B cell (primary cell): ENCODE data around the gene FBLN2. TPM values are rescaled to one million over a fixed set of nuclear protein-coding genes. Genes with fewer than 3 reads are reported as not detected.

ENCODE experiments used
- ATAC-seq: fragments of 200-7000 bp; cut with Tn5 transposase; one replicate; pipeline ENCODE4 v1.10.0; 2021; ENCODE audit warnings: low read depth, mild to moderate bottlenecking, moderate number of reproducible peaks, moderate library complexity
- CTCF ChIA-PET: fragments of 350-600 bp; sonication (Branson Sonifier 250); formaldehyde crosslinking; loops from one replicate; lab custom pipeline; 2021; ENCODE audit warnings: antibody characterized with exemption, inconsistent platforms; lab: Charles Lee
- POLR2A ChIA-PET: fragments of 350-600 bp; sonication (Branson Sonifier 250); formaldehyde crosslinking; loops from one replicate; lab custom pipeline; 2021; ENCODE audit warnings: antibody characterized with exemption; lab: Charles Lee
- DNase-seq: peaks from one replicate; pipeline ENCODE4 v3.0.0; 2013
- H2AFZ ChIP-seq: 2 replicates; pipeline ENCODE4 v1.6.1; 2012; ENCODE audit warnings: mild to moderate bottlenecking, low read depth, low read length; ENCODE audit not compliant: insufficient read depth, poor library complexity, severe bottlenecking
- H3K27ac ChIP-seq, 2 donors: 1 replicate in 1 of 2; 2 replicates in 1 of 2; pipeline ENCODE4 v1.5.1; 2012 to 2013; ENCODE audit warnings: low read length in 2 of 2, mild to moderate bottlenecking in 2 of 2, moderate library complexity in 1 of 2
- H3K27me3 ChIP-seq, 4 experiments: fragments of 200-600 bp in 1 of 4; sonication (generic) in 1 of 4; replicated peaks in 1 of 4; 1 replicate in 2 of 4; 2 replicates in 2 of 4; pipeline versions ENCODE4 v1.6.1 to v1.7.0; 2013 to 2016; ENCODE audit warnings: low read length in 3 of 4, mild to moderate bottlenecking in 2 of 4, mixed read lengths in 1 of 4, moderate library complexity in 1 of 4; ENCODE audit not compliant: insufficient read depth in 4 of 4, control insufficient read depth in 3 of 4; ENCODE audit errors: control extremely low read depth in 1 of 4
- H3K36me3 ChIP-seq, 2 experiments: replicated peaks in 1 of 2; 1 replicate in 1 of 2; 2 replicates in 1 of 2; pipeline versions ENCODE4 v1.6.1 to v1.7.1; 2013; ENCODE audit warnings: low read length in 1 of 2; ENCODE audit not compliant: insufficient read depth in 2 of 2, control insufficient read depth in 1 of 2; ENCODE audit errors: control extremely low read depth in 1 of 2, extremely low read depth in 1 of 2
- H3K4me1 ChIP-seq, 2 donors: fragments of 200-600 bp in 1 of 2; sonication (generic) in 1 of 2; 1 replicate in 1 of 2; 2 replicates in 1 of 2; pipeline versions ENCODE4 v1.5.1 to v1.6.1; 2013 to 2017; ENCODE audit warnings: low read length in 2 of 2; ENCODE audit not compliant: control insufficient read depth in 2 of 2, insufficient read depth in 2 of 2
- H3K4me2 ChIP-seq: replicated peaks from 2 replicates; pipeline ENCODE3; 2012; ENCODE audit warnings: mild to moderate bottlenecking, low read depth, low read length; ENCODE audit not compliant: poor library complexity, severe bottlenecking
- H3K4me3 ChIP-seq, 5 experiments: fragments of 200-600 bp in 1 of 5; sonication (generic) in 1 of 5; 1 replicate in 3 of 5; 2 replicates in 2 of 5; pipeline versions ENCODE4 v1.5.1 to v1.7.0; 2011 to 2016; ENCODE audit warnings: low read length in 4 of 5, mild to moderate bottlenecking in 4 of 5, low read depth in 2 of 5, control low read depth in 1 of 5, moderate library complexity in 1 of 5; ENCODE audit not compliant: insufficient read depth in 1 of 5; ENCODE audit errors: control extremely low read depth in 1 of 5, extremely low read depth in 1 of 5
- H3K79me2 ChIP-seq: fragments of 200-600 bp; sonication (generic); one replicate; pipeline ENCODE4 v1.6.0; 2016; ENCODE audit warnings: low read length; ENCODE audit not compliant: control insufficient read depth, insufficient read depth
- H3K9ac ChIP-seq: fragments of 200-600 bp; sonication (generic); 2 replicates; pipeline ENCODE4 v1.6.1; 2017; ENCODE audit warnings: mild to moderate bottlenecking, low read length, moderate library complexity
- H3K9me3 ChIP-seq, 3 donors: one replicate each; pipeline versions ENCODE4 v1.6.1 to v1.7.1; 2013; ENCODE audit warnings: low read length in 2 of 3; ENCODE audit not compliant: control insufficient read depth in 2 of 3, insufficient read depth in 1 of 3; ENCODE audit errors: control extremely low read depth in 1 of 3
- H4K20me1 ChIP-seq: 2 replicates; pipeline ENCODE4 v1.6.0; 2012; ENCODE audit warnings: mild to moderate bottlenecking, low read length; ENCODE audit not compliant: insufficient read depth, control insufficient read depth, poor library complexity, severe bottlenecking
- H3K27ac Mint-ChIP-seq: one replicate; pipeline ENCODE4 v1.8.0; 2021; ENCODE audit warnings: mixed read lengths
- H3K27me3 Mint-ChIP-seq: one replicate; pipeline ENCODE4 v1.8.0; 2021; ENCODE audit warnings: mixed read lengths
- H3K4me1 Mint-ChIP-seq: one replicate; pipeline ENCODE4 v1.8.0; 2021; ENCODE audit warnings: mixed read lengths
- H3K4me3 Mint-ChIP-seq: one replicate; pipeline ENCODE4 v1.8.0; 2021; ENCODE audit warnings: mixed read lengths
- H3K9me3 Mint-ChIP-seq: one replicate; pipeline ENCODE4 v1.8.0; 2022; ENCODE audit warnings: mixed read lengths; ENCODE audit not compliant: insufficient read depth
- EZH2 ChIP-seq: IDR thresholded peaks from 2 replicates; pipeline ENCODE4 v1.6.1; 2012; ENCODE audit warnings: borderline replicate concordance, low read depth, mild to moderate bottlenecking, moderate library complexity, low read length; ENCODE audit not compliant: insufficient read depth, poor library complexity, severe bottlenecking
- WGBS: methylation state at CpG from one replicate; pipeline ENCODE4 v1.1.5; 2013; ENCODE audit warnings: missing lambda C conversion rate; ENCODE audit not compliant: insufficient coverage; 5-methylcytosine and 5-hydroxymethylcytosine counted together
- intact Hi-C: fragments of 100-400 bp; cut with micrococcal nuclease; formaldehyde crosslinking; loops from one replicate; pipeline ENCODE4 v1.10.0; 2022
- polyA plus RNA-seq: library from polyadenylated mRNA; depleted of rRNA; stranded (reverse); fragments of >200 nt; gene quantifications from 2 replicates; pipeline ENCODE4 v1.2.3, GENCODE V29; 2012
- total RNA-seq, 2 donors: library from RNA; stranded (reverse); fragments of 120-200 nt in 1 of 2; gene quantifications; 1 replicate in 1 of 2; 2 replicates in 1 of 2; pipeline versions ENCODE4 v1.2.3 to v1.2.4, GENCODE V29; 2013 to 2022
- TF ChIP-seq, protein P1 (sequence below): fragments of 200-600 bp; IDR thresholded peaks from one replicate; pipeline ENCODE4 v1.8.0; 2022; ENCODE audit warnings: antibody characterized with exemption, mild to moderate bottlenecking

Gene FBLN2
- total and polyA plus RNA-seq, 2 donors (not counting 1 experiment from before 2014, with no cell fraction given) = 3.6 to 8.2 TPM

- H3K27ac Mint-ChIP-seq = no peak overlapping the region
- Histone ChIP-seq H3K36me3 (no peaks in the 10 kb centered on the region), H3K4me1 (no peaks in the 10 kb centered on the region), H3K4me2 (no peak overlapping the region), H3K4me3 (no peak overlapping the region), H3K27me3 (no peaks in the 10 kb centered on the region), H3K9ac (no peak overlapping the region), H4K20me1 (no peaks in the 10 kb centered on the region), H2AFZ (no peak overlapping the region), H3K79me2 (no peaks in the 10 kb centered on the region), H3K9me3 (no peaks in the 10 kb centered on the region), H3K27ac (no peak overlapping the region)
- CTCF ChIA-PET = no interaction called here
- intact Hi-C loops = no loop called here
- H3K27me3 Mint-ChIP-seq = no peaks in the 10 kb centered on the region
- DNase-seq (no peak), ATAC-seq (no peak)
- TF ChIP-seq, protein P1, sequence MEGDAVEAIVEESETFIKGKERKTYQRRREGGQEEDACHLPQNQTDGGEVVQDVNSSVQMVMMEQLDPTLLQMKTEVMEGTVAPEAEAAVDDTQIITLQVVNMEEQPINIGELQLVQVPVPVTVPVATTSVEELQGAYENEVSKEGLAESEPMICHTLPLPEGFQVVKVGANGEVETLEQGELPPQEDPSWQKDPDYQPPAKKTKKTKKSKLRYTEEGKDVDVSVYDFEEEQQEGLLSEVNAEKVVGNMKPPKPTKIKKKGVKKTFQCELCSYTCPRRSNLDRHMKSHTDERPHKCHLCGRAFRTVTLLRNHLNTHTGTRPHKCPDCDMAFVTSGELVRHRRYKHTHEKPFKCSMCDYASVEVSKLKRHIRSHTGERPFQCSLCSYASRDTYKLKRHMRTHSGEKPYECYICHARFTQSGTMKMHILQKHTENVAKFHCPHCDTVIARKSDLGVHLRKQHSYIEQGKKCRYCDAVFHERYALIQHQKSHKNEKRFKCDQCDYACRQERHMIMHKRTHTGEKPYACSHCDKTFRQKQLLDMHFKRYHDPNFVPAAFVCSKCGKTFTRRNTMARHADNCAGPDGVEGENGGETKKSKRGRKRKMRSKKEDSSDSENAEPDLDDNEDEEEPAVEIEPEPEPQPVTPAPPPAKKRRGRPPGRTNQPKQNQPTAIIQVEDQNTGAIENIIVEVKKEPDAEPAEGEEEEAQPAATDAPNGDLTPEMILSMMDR = no peak
- no peak for TF ChIP-seq EZH2
- 96% methylated on average over 13 of the region's 17 CpGs for WGBS
- no peak overlapping the region for H3K4me3 Mint-ChIP-seq
- no peaks in the 10 kb centered on the region for H3K9me3 Mint-ChIP-seq
- POLR2A ChIA-PET = interaction anchor here (0.6 kb wide), 1 partner anchor 897 kb away, joined by 3 read pairs; no protein-coding TSS in a partner anchor
- no peaks in the 10 kb centered on the region for H3K4me1 Mint-ChIP-seq
Observed at GRCh38 chr3:13565581-13566452, 16.9 kb downstream of the FBLN2 start.

DNA sequence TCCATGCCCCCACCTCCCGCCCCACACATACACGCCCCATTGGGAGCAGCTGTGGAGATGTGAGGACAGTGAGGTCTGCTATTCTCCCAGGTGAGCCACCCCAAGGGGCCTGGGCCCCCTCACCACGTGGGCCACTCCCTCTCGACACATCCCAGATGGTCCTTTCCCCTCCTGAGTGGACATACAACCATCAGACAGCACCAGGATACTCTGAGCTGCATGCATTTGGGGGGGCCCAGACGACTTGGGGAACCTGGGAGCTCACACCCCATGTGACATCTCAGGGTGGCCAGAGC, 17.5 kb downstream of the FBLN2 start:
- H3K27ac Mint-ChIP-seq = no peak overlapping the region
- ChIA-PET POLR2A (interaction anchor here (0.6 kb wide), 1 partner anchor 898 kb away, joined by 3 read pairs; no protein-coding TSS in a partner anchor), CTCF (no interaction called here)
- Histone ChIP-seq H3K4me3 (no peak overlapping the region), H2AFZ (no peak overlapping the region), H3K36me3 (no peaks in the 10 kb centered on the region), H3K4me2 (no peak overlapping the region), H3K27me3 (no peaks in the 10 kb centered on the region), H3K27ac (no peak overlapping the region), H3K79me2 (no peaks in the 10 kb centered on the region), H3K4me1 (no peaks in the 10 kb centered on the region), H3K9me3 (no peaks in the 10 kb centered on the region), H4K20me1 (no peaks in the 10 kb centered on the region), H3K9ac (no peak overlapping the region)
- H3K9me3 Mint-ChIP-seq = no peaks in the 10 kb centered on the region
- intact Hi-C loops = no loop called here
- TF ChIP-seq, protein P1 = no peak
- DNase-seq (no peak), ATAC-seq (no peak)
- H3K4me3 Mint-ChIP-seq = no peak overlapping the region
- WGBS = 75% methylated on average over 1 of the region's 5 CpGs
- H3K4me1 Mint-ChIP-seq = no peaks in the 10 kb centered on the region
- H3K27me3 Mint-ChIP-seq = no peaks in the 10 kb centered on the region
